HG03342 (cell line): ENCODE results near the gene HECTD2.
A peak's percentile ranks its signal among the peaks of the same experiment; 100 is the strongest.
"Not testable (repeated sequence)": the region's sequence is repeated elsewhere in the genome, so short reads cannot be mapped to it uniquely, and the experiment has no call there.

Experiments used
- ATAC-seq: cut with Tn5 transposase; IDR thresholded peaks from one replicate; pipeline ENCODE4 v1.9.1; 2021; ENCODE audit warnings: mild to moderate bottlenecking, moderate library complexity; ENCODE audit not compliant: unreplicated experiment

The HECTD2 gene

DNA sequence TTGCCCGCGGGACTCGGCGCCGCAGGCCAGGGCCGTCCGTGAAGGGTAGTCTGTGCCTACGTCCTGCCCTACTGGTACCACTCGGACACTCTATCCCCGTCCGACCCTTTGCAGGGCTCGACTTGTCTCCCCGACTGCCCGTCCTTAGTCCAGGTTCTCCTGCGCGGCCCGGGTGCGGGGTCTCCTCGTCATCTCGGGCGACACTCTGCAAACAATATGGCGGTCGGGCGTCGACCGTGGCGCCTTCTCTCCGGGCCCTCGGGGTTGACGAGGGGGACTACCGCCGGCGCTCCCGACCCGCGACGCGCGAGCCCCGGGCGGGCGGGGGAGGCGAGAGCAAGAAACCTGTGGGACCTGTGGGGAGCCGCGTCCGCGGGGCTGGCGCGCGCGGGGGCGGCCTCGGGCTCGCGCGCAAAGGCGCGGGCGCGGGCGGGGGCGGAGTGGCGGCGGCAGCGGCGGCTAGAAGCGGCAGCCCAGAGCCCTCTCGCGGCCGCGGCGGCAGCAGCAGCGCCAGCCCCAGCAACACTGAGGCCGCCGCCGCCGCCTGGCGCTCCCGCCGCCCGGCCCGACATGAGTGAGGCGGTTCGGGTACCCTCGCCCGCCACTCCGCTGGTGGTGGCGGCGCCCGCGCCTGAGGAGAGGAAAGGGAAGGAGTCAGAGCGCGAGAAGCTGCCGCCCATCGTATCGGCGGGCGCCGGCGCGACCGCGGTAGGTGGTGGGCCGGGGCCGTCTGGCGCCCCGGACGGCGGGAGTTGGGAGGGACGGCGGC, at the start of gene HECTD2:
Gene HECTD2 (plus strand): TSS at position 476 of the 769 bp plus-strand sequence. CDS start 95 bp downstream, at position 571.
- peak; percentile 83 for ATAC-seq

GRCh38 chr10:91360461-91360860, 49.7 kb upstream of the HECTD2 start:
- ATAC-seq = no peak

DNA sequence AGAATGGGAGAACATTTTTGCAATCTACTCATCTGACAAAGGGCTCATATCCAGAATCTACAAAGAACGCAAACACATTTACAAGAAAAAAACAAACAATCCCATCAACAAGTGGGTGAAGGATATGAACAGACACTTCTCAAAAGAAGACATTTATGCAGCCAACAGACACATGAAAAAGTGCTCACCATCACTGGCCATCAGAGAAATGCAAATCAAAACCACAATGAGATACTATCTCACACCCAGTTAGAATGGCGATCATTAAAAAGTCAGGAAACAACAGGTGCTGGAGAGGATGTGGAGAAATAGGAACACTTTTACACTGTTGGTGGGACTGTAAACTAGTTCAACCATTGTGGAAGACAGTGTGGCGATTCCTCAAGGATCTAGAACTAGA, 44.6 kb upstream of the HECTD2 start:
- not testable (repeated sequence) for ATAC-seq

DNA sequence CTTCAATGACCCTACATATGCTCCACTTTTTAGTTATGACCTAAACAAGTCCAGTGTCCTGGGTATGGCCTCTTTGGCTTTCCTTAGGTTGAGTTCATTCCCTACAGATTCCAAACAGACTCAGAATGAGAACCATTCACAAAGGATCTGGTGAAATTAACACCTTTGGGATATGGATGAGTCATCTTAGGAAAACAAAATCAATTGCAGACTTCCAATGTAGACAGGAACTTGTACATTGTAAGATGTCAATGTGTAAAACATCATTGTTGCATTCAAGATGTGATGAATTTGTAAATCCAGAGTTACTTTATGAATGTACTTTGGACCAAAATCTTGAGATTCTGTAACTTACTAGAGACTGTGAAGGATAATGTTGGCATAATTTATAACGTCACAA, 43.4 kb upstream of the HECTD2 start:
- no peak for ATAC-seq

GRCh38 chr10:91367127-91367531, 43.0 kb upstream of the HECTD2 start:
- no peak for ATAC-seq

GRCh38 chr10:91367558-91367957, 42.6 kb upstream of the HECTD2 start:
- no peak for ATAC-seq

DNA sequence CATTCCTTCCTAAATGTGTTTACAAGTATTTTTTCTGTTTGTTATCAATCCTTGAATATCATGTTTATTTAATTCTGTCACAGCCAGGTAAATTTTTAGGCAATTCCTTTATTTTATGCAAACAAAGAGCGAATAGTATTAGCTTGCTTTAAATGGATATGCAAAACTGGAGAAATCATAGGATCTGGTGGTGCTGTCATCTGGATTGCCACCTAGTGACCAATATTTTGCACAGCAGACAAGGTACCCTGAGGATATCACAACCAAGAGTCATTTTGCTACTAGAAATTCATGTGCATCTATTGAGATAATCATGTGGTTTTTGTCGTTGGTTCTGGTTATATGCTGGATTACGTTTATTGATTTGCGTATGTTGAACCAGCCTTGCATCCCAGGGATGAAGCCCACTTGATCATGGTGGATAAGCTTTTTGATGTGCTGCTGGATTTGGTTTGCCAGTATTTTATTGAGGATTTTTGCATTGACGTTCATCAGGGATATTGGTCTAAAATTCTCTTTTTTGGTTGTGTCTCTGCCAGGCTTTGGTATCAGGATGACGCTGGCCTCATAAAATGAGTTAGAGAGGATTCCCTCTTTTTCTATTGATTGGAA, 40.1 kb upstream of the HECTD2 start:
- not testable (repeated sequence) for ATAC-seq

DNA sequence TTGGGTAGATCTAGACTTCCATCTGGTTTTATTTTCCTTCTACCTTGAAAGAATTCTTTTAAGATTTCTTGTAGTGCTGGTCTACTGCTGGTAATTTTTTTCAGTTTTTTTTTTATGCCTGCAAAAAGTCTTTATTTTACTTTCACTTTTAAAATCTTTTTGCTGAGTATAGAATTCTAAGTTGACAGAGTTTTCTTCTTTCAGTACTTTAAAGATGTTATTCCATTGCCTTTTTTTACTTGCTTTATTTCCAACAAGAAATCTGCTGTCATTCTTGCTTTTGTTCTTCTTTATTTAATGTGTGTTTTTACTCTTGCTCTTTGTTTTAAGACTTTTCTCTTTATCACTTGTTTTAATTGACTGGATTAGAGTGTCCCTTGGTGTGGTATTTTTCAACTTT, 36.1 kb upstream of the HECTD2 start:
- ATAC-seq = no peak

GRCh38 chr10:91378061-91378460, 32.1 kb upstream of the HECTD2 start:
- no peak for ATAC-seq

DNA sequence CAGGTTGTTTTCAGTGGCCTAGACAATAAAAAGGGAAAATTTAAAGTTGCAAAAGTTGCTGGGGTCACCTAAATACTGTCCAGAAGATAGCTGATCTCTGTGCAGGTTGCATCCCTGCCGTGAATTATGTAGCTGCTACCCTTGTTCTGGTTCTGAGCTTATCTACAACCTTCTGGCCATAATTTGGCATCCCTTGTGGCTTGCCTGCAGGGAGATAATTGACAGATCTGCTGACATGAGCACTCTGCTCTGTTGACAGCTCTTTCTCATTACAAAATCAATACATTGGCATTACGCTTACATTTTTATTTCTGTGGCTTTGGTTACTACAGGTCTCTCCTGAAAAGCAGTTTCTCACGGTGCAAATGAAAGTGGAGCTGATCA, 29.3 kb upstream of the HECTD2 start:
- no peak for ATAC-seq

DNA sequence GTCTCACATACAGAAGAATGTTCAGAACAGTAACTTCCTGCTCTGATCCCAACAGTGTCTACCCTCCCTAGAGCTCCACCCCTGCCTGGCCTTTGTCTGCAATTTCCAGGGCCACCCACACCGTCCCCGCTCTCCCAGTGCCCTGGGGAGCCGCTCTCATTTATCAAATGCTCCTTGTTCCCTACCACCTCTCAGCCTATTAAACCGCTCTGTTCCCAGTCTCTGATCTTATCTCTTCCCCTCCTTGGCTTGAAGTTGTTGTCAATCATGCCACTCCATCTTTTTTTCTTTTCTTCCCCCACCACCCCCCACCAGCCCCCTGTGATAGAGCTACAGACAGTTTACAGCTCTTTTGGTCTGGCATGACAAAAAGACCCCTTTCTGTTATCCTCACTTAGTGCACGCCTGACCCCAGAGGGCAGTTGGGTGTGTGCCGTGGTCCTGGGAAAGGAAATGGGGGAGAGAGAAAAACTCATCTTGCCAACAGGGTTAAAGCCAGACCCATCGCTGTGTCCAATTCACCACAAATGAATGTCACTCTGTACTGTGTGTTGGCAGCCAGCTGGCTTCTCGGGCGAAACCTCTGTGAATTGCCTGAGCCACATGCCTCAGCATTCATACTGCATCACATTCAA, 28.8 kb upstream of the HECTD2 start:
- ATAC-seq = no peak

- ATAC-seq = no peak
These were observed 24.6 kb upstream of the HECTD2 start for GRCh38 chr10:91385306-91386085.

DNA sequence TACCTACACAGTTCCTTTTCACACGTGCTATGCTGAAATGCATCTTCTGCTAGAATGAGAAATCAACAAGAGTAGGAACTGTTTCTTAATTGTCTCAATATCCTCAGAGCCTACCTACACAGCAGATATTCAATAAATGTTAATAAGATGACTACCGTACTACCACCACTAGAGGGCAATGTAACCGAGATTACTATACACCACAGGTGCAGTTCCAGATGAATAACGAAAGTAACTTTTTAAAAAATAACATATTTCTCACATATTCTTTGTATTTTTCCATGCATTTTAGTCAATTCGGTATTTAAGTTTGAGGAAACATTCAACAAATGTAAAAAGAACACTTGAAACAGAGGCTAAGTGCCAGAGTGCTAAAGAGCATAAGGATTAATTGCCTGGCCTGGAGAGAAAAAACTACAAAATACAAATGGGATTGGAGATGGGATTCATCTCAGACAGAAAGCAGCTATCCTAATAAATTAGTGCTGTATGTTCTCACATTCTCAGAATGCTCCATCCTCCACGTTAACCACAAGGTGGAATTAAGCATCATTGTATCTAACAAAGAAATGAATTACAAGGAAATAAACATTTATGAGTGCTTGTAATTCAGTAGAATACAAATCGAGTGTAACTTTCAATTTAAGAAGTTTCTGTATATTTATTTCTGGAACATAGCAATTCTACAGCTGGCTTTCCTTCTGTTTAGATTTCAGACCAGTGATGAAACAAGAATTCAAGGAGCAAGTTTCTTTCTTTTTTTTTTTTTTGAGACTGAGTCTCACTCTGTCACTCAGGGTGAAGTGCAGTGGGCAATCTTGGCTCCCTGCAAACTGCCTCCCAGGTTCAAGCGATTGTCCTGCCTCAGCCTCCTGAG, 20.3 kb upstream of the HECTD2 start:
- peak; percentile 90 for ATAC-seq

DNA sequence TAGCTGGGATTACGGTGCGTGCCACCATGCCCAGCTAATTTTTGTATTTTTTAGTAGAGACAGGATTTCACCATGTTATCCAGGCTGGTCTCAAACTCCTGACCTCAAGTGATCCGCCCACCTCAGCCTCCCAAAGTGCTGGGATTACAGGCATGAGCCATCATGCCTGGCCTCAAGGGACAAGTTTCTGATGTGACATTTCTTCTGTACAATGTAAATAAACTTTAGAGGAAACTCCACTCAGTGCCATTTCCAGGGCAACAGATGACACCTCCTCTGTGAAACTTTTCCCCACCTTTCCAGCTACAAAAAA, 19.7 kb upstream of the HECTD2 start:
- ATAC-seq = not testable (repeated sequence)

GRCh38 chr10:91391920-91392319, 18.2 kb upstream of the HECTD2 start:
- no peak for ATAC-seq

DNA sequence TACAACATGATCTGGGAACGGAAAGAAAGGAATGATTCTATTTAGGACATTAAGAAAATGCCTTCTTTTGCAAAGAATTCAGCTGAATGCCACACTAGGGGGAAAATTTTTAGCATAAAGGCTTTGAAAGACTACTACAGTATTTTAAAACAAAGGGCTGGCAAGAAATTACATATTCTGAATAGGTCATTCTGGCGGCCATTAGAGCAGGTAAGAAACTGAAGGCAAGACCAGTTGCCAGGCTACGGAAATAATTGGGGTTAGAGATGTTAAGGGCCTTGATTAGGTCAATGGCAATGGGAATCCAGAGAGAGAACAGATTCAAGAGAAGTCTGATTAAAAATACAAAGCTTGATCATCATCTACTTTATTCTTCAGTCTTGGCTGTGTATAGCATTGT, 3.8 kb upstream of the HECTD2 start:
- ATAC-seq = no peak

- ATAC-seq = peak; percentile 31
These were observed 875 bp upstream of the HECTD2 start for GRCh38 chr10:91409069-91409868.

DNA sequence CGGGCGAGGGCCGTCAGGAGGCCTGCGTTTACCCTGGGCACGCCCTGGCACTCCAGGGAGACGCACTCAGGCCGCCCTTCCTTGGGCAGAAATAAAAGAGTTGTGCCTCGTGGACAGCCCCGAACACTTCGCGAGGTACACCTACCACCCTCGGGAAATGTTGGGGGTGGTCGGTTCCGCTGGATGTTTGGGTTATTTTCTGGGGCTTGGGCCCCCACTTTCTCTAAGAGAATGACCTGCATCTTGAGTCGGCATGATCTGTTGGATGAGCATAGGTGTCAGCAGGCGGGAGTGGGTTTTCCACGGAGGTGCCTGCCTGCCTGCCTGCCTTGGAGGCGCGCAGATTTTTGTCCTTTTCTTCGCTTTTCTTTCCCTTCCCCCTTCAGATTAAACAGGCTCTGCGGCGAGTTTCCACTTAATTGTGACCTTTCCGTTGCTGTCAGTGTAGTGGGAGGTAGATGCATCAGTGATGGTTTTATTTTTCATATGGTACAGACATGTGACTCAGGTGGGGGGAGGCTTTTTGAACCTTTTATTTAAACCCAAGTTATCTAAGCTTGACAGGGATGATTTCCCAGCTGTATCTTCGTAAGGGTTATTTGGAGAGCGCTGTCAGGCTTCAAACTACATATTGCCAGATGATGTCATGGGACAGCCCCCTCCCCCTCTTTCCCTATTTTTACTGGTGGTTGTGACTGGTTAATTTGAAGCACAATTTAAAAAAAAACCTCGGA, 661 bp downstream of the HECTD2 start:
- peak; percentile 1 for ATAC-seq

DNA sequence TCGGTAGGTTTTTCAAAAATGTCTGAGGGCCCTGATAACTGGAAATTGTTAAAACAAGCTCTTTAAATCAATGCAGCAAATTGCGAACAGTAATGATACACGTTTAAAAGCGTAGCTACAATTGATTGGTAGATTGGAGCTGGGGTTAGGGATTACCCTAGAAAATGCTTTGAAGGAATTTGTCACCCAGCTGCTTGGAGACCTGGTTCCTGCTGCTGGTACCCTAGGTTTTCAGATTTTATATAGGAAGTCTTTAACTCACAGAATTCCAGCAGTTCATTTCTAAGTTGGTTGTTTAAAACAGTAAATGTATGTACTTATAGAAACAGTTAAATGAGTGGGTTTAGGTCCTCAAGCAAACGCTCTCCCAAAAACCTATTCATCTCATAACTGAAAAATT, 1.5 kb downstream of the HECTD2 start:
- no peak for ATAC-seq
